GM21360 (cell line): ENCODE measurements around the gene TRAPPC2L.

ENCODE experiments used
- ATAC-seq: cut with Tn5 transposase; IDR thresholded peaks from one replicate; pipeline ENCODE4 v1.9.1; 2021; ENCODE audit warnings: mild to moderate bottlenecking, moderate library complexity; ENCODE audit not compliant: unreplicated experiment

TRAPPC2L gene

DNA sequence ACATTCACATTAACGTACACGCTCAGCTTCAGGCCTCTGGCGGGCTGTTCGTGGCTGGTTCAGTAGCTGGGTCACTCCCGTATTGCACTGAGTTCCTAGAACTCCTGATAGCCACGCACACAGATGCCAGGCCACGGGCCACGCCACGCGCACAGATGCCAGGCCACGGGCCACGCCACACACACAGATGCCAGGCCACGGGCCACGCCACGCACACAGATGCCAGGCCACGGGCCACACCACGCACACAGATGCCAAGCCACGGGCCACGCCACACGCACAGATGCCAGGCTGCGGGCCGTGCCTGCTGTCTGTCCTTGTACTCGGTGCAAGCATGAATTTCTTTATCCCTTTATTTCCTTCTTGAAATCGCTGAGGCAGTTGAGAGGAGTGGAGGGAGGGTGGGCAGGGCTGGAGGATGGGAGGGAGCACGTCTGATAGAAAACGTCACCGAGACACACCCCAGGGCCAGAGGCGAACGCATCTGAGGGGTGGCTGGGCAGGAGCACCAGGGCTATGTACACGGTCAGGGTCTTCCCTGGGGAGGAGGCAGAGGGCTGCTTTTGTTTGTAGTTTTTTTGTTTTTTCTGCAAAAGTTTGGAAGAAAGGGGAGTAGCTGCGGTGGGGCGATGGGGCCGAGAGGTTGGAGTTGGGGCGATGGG, 18.1 kb downstream of the TRAPPC2L start:
- ATAC-seq: no peak

DNA sequence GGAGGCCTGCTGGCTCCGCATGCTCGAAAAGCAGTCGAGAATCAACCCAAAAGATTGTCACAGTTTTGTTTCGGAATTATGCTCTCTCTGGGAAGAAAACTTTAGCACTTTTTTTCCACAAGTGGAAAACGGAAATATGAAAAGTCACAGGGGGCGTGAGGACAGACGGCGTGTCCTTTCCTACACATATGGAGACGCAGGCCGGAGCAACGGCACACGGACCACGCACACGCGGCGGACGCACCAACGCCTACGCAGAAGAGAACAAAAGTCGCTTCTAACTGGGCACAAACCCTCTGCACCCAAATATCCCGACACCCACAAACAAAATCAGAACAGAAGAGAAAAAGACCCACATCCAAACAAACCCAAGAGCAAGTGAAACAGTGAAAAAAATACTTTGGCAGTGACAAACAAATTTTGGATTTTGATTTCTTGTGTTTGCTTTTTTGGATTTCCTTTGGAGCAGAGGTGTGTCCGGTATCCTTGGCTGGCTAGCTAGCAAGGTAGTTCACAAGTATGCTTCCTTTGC, 18.8 kb downstream of the TRAPPC2L start:
- ATAC-seq: no peak

DNA sequence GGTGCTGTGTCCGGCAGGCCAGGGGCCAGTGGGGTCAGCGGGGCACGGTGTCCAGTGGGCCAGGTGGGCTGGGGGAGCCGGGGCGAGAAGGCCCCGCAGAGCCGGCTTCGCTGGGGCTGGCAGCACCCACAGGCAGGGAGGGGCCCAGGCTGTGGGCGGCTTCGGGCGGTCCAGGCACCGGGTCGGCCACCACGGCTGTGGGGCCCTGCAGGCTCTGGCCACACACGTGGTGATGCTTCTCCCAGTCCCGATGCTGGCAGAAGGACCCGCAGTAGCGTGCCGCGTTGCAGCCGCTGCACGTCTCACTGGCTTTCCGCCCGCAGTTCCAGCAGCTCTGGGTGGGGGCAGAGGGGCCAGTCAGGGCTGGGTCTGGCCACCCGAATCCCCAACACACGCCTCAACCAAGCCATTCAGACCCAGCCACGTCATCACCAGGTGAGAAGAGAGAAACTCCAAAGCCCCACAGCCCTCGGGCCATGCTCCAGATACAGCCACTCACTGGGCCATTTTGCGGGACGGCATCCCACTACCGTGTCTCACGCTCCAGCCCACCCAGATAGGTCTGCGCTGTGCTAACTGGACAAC, 20.1 kb downstream of the TRAPPC2L start:
- ATAC-seq: no peak

DNA sequence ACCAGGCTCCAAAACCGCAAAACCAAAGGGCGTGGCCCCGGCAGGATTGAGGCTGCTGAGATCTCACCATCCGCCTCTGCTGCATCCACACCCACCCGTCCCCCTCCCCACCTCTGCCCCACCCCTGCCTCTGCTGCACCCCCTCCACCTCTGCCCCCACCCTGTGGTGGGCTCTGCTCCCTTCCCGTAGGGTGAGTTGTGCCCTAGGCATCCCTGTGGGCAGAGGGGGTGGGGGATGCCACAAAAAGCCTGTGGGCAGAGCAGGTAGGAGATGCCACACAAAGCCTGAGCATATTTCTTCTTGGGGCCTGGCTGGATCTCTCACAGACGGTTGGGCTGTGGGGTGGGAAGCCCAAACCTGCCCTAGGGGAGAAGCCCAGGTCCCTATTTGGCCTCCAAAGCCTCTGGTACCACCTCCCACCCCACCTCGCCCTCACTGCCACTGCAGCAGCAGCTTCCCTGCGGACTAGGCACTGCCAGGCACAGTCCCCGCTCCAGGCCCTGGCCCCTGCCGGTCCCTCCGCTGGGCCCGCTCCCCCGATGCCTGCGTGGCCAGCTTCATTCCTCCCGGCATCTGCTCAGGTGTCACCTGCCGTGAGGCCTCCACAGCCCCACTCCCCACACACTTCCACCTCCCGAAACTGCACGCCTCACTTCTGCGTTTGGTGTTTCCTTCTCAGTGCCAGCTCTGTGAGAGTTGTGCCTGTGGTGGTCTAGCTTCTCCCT, 20.8 kb downstream of the TRAPPC2L start:
- ATAC-seq: no peak

DNA sequence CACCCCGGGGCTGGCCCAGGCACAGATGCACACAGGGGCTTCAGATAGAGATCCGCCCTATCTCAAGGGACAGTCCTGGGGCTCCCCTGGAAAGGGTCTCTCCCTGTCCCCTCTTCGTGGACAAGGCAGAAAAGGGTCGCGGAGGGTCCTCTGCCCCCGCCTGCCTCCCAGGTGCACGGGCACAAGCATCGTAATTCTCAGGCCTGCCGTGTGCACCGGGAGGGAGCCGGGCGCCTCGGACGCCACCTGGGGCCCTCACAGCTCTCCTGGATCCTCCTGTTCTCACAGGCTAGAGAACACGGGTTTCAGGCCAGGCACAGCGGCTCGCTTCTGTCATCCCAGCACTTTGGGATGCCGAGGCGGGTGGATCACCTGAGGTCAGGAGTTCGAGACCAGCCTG, 21.4 kb downstream of the TRAPPC2L start:
- no peak for ATAC-seq

DNA sequence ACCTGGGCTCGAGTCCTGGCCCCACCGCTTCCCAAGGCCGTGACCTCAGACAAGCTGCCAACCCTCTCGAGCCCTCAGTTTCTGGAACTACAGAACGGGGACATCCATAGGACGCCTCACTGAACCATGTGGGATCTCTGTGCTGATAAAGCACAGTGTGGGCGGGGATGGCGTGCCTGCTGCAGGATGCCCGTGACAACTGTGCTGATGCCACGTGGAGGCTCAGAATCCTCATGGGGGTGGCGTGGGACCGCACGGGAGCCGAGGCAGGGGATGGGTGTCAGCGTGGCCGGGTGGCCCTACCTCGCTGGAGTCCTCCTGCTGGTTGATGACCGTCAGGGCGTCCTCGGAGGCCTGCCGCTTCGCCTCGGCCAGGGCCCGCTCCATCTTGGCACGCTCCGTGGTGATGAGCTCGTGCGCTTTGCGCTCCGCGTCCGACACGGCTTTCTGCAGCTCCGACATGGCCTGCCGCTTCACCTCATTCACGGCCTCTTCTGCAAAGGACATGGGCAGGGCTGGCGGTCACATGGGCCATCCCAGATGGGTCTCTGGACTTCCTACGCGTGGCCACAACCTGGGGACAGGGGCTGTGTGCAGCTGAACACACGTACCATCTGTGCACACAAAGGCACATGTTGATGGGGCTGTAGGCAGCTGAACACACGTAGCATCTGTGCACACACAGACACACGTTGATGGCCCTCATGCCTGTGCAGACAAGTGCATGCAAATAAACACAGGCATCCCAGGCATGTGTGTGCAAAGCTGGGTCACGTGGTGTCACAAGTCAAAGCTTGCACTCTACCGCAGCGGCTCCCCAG, 22.2 kb downstream of the TRAPPC2L start:
- ATAC-seq: no peak

DNA sequence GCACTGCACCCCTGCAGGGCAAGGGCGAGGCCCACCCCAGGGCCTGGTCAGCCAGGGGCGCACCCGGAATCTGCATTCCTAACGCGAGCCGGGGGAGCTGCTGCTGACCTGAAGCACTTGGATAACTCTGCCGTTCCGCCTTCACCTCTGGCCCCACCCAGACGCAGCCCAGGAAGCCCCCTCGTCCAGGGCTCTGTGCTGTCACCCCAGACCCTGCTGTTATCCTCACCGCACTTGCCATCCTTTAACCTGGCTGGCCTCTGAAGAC, 22.8 kb downstream of the TRAPPC2L start:
- ATAC-seq: no peak

DNA sequence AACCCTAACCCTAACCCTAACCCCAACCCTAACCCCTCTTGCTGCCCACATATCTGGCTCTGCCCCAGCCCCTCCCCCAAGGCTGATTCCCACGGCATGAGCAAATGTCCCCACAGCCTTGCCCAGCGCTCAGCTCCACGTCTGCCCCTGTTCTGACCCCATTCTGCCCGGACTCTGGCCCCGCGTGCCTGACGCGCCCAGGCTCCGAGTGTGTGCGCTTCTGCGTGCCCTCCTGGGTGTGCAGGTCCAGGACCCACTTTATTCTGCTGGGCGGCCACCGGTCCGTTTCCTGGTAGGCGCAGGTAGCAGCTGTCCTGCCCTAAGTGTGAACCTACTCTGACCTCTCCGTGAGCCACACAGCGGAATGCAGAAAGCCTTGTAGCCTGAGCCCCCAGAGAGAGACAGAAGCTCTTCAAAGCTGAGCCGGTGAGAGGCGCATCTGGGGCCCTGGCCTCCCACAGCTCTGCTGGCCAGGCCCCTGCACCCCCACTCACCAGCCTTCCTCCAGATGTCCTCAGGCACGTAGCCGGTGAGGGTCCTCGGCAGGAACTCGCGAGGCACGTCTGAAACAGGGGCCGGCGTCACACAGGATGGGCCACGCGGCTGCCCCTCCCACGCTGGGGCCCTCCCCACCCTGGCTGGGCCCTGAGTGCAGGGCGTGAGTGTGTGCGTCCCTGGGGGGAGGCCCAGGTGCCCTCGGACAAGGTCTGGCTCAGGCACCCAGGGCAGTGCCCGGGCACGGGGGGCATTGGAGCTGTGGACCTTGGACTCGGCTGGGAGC, 23.5 kb downstream of the TRAPPC2L start:
- no peak for ATAC-seq

DNA sequence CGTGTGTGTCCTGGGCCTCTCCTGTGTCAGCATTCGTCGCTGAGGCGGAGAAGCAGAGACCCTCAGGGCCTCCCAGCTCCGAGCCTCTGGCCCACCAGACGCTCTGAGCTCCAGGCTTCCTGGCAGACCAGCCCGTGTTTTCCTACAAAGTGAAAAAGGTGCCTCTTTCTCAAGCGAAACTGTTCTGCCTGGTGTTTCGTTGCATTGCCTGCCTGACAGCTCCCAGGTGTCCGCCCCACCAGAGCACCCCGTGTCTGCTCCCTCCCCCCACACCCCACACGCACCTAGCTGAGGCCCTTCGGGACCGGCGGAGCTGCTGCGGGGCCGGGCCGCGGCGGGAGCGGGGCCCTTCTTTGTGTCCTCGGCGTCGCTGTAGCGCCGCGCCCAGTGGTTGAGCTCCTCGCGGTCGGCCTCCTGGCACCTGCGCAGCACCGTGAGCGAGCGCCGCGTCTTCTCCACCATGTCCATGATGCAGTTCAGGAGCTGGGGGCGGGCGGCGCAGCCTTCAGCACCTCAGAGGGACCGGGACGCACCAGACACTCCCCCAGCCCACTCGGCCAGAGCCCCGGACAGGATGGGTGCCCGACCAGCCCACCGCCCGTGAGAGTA, 24.2 kb downstream of the TRAPPC2L start:
- no peak for ATAC-seq

DNA sequence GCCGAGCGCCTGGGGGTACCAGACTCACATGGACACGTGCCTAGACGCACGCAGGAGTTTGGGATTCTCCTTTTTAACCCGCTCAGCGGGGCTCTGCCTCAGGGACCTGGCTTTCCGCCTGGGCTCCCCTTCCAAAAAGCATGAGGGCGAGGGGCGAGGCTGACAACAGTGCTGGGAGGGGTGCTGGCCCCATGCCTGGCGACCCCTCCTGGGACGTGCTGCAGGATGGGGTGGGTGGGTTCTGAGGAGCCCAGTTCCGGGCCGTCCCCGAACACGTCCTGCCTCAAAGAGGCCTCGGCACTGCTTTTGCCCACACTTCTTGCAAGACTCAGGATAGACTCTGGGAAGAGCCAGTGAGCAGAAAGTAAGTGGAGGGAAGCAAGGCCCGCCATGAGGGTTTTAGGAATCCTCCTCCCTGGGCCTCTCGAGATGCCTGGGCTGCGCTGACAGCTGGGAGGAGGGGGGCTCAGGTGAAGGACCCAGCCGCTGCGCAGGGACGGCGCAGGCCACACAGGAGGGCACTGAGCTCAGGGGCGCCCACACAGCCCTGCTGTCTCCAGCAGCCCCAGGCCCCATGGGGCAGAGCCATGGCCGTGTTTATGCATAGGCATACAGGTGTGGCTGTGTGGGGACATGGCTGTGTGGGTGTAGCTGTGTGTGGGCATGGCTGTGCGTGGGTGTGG, 24.9 kb downstream of the TRAPPC2L start:
- no peak for ATAC-seq

DNA sequence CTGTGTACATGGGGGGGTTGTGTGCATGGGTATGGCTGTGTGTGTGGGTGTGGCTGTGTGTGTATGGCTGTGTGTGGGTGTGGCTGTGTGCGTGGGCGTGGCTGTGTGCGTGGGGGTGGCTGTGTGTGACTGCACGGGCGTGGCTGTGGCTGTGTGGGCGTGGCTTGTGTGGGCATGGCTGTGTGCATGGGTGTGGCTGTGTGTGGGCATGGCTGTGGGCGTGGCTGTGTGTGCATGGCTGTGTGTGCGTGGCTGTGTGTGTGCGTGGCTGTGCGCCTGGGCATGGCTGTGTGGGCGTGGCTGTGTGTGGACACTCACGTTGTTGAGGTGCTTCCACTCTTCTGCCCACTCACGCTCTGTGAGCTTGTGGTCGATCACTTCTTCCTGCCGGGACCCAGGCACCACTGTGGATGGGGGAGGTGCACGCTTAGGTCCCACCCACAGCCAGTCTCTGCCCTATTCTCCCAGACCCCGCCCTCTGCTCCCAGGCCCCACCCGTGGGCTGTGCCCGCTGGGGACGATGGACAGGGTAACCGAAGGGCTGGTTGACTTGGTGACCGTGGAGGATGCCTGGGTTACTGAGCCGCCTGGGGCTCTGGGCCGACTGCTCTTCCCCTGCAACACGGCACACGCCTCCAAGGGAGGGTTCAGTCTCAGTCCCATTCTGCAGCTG, 25.6 kb downstream of the TRAPPC2L start:
- ATAC-seq: no peak

DNA sequence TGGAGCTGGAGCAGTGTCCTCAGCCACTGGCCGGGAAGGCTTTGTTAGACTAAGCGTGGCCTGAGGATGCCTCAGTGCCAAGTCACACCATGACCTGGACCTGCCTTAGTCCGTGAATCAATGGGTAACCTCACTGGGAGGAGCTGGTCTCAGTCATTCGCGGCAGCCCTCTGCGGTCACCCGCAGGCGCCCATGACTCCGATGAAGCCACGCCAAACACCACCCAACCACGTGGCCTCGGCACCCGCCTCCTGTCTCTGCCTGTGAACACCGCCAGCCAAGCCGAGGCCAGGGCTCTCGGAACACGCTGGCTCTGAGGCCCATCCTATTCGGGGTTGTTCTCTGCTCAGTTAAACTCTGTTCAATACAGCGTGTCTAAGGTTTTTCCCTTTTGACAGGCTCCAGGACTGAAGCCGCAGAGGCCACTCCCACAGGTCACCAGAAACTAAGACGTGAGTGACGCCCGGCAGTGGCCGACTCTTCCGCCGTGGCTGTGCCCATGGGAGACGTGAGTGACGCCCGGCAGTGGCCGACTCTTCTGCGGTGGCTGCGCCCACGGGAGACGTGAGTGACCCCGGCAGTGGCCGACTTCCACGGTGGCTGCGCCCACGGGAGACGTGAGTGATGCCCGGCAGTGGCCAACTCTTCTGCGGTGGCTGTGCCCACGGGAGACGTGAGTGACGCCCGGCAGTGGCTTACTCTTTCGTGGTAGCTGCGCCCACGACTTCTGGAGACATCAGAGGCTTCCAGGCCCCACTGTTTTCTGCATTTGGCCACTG, 26.4 kb downstream of the TRAPPC2L start:
- ATAC-seq: no peak

DNA sequence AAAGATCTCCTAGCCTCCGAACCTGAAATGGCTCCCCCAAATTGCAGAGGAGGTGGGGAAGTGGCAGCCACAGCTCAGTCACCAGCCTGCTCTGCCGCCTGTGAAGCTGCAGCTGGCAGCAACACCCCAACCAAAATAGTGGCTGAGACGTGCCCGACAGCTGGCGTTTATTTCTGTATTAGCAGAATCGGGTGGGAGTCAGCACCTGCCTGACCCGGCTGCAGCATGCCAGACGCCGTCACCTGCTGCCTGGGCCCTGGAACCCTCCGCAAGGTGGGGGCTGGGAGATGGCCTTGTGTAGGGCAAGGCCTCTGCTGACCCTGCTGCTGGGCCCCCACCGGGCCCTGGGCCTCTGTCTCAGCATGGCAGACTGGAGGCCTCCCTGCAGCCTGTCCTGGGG, 27.0 kb downstream of the TRAPPC2L start:
- ATAC-seq: no peak

DNA sequence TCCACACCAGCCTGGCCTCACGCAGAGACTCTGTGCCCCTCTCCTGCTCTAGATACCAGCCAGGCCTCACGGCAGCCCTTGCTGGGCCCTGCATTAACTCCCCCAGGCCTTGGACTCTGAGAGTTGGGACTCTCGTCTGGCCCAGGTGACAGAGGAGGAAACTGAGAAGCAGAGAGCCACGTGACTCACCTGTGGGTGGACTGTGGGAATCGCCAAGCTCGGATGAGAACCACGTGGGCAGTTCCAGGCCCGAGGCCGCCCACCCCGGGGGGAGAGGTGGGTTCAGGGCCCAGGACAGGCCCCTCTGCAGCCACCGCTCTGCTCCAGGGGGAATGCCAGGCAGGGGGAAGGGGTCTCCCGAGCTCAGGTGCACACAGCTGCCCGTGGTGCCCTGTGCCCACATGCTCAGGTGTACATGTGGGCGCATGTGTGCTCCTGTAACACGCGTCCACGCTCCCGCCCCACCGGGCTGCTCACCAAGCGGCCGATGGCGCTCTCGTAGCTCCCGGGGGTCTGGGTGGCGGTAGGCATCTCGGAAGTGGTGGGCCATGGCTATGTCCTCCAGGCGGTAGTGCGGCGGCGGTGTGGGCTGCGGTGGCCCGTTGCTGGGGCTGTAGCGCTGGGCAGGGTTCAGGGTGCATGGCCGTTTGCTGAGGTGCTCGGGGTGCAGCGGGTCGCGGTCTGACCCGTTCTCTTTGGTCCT, 27.8 kb downstream of the TRAPPC2L start:
- no peak for ATAC-seq

DNA sequence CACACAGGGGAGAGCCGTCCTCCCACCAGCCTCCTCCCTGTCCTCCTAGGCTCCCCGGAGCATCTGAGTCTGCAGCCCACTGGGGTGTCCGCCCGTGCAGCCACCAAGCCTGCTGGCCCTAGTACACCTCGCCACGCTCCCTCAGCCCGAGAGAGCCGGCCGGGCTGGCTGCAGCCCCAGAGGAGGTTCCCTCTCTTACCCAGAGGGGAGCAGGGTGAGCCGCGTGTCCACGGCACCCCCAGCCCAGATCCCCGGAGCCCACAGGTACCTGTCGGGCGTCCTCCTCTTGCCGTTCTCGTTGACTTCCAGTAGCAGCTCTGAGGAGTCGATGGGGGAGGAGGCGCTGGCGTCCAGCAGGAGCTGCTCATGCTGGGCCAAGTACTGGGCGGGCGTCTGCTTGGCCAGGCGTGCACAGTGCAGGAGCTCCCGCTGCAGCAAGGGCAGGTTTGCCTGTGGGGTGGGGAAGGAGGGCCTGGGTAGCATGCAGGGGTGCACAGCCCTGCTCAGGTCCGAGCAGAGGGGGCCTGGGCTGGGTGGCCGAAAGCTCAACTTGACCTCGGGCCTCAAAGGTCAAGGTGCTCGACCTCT, 28.9 kb downstream of the TRAPPC2L start:
- no peak for ATAC-seq

DNA sequence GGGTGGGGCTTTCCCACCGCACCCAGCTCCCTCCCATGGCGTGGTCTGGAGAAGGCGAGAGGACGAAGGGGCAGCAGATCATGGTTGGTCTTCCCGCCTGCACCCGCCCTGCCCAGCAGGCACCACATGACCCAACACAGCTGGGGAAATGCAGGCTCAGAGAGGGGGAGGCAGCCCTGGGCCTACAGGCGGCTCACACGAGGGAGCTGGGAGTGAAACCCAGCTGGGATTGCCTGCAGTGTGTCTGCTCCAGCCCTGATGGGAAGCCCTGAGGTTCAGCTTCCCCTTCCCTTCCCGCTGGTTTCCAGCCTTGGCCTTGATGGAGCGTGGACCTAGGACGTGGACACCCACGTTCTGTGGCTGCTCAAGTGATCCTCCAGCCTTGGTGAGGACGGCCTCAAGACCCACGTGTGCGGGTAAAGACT, 29.5 kb downstream of the TRAPPC2L start:
- ATAC-seq: no peak

DNA sequence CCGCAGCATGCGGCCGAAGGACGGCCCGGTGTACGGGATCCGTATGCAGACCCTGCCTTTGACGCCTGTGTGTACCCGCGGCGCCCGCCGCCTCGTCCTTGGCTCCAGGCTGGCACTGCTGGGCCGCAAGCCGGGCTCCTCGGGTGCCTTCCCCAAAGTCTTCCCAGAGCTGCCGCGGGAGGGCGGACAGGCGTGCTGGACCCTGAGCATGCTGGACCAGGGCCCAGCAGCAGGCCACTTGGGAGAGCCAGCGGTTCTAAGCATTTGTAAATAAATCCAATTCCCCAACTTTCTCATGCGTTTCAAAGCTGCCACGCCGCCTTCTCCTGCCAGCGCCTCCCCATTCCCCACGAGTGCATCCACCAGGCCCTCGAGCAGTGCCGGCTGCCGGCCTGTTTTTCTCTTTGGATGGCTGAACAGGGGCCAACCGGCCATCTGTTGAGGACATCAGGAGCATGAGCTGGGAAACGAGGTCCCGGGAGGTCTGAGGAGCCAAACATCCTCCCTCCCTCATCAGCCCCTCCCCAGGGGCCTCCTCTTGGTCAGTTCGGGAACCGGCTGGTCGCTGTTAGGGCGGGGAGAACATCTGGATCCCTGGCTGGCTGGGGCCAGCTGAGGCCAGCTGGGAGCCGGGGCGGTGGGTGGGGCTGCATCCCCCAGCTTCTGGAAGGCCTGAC, 30.1 kb downstream of the TRAPPC2L start:
- ATAC-seq: no peak
